AG20443 (cell line): ENCODE data around the gene ADAT1.

Source experiments
- DNase-seq: peaks from one replicate; pipeline ENCODE4 v3.0.0; 2012; ENCODE audit warnings: low spot score, mixed read lengths

The ADAT1 gene

GRCh38 chr16:75622761-75623605, at the start of gene ADAT1:
ADAT1 (minus strand) TSS chr16:75623281; CDS start chr16:75620799, 2,482 bp downstream.
- peak; percentile 98 for DNase-seq

- no peak for DNase-seq
Measured at GRCh38 chr16:75667503-75667902, 44.4 kb upstream of the ADAT1 start.

- no peak for DNase-seq
Measured at GRCh38 chr16:75660726-75661302, 37.7 kb upstream of the ADAT1 start.

GRCh38 chr16:75660321-75660720, 37.2 kb upstream of the ADAT1 start:
- DNase-seq = no peak

GRCh38 chr16:75658175-75658574, 35.1 kb upstream of the ADAT1 start:
- no peak for DNase-seq

GRCh38 chr16:75653922-75654321, 30.8 kb upstream of the ADAT1 start:
- DNase-seq = peak; percentile 69

- DNase-seq = peak; percentile 84
Measured at GRCh38 chr16:75648265-75649076, 25.4 kb upstream of the ADAT1 start.

GRCh38 chr16:75647492-75648264, 24.6 kb upstream of the ADAT1 start, which contains the start of the genes KARS1 and TERF2IP:
KARS1 (minus strand) TSS chr16:75647665; CDS start chr16:75647639, 26 bp downstream.
TERF2IP (plus strand) TSS chr16:75647773; CDS start chr16:75647883, 110 bp downstream.
- DNase-seq = peak; percentile 98

- DNase-seq = no peak
Measured at GRCh38 chr16:75647112-75647491, 24.0 kb upstream of the ADAT1 start.

- no peak for DNase-seq
Measured at GRCh38 chr16:75644240-75645012, 21.3 kb upstream of the ADAT1 start.

- DNase-seq = no peak
Measured at GRCh38 chr16:75640598-75640997, 17.5 kb upstream of the ADAT1 start.

- no peak for DNase-seq
Measured at GRCh38 chr16:75635036-75635435, 12.0 kb upstream of the ADAT1 start.

- DNase-seq = no peak
Measured at GRCh38 chr16:75632857-75633256, 9.8 kb upstream of the ADAT1 start.

- DNase-seq = no peak
Measured at GRCh38 chr16:75630052-75630451, 7.0 kb upstream of the ADAT1 start.

GRCh38 chr16:75629132-75629531, 6.1 kb upstream of the ADAT1 start:
- no peak for DNase-seq

- no peak for DNase-seq
Measured at GRCh38 chr16:75628351-75628750, 5.3 kb upstream of the ADAT1 start.

GRCh38 chr16:75627851-75628250, 4.8 kb upstream of the ADAT1 start:
- no peak for DNase-seq

- DNase-seq = no peak
Measured at GRCh38 chr16:75626806-75627205, 3.7 kb upstream of the ADAT1 start.

GRCh38 chr16:75624921-75625334, 1.8 kb upstream of the ADAT1 start:
- no peak for DNase-seq

GRCh38 chr16:75621170-75621477, 2.0 kb downstream of the ADAT1 start:
- peak; percentile 52 for DNase-seq
